HG02798 (cell line): ENCODE results near the gene UNC5C.

ENCODE experiments used
- ATAC-seq: cut with Tn5 transposase; IDR thresholded peaks from one replicate; pipeline ENCODE4 v1.9.1; 2021; ENCODE audit warnings: mild to moderate bottlenecking; ENCODE audit not compliant: unreplicated experiment, poor library complexity

Gene UNC5C

DNA sequence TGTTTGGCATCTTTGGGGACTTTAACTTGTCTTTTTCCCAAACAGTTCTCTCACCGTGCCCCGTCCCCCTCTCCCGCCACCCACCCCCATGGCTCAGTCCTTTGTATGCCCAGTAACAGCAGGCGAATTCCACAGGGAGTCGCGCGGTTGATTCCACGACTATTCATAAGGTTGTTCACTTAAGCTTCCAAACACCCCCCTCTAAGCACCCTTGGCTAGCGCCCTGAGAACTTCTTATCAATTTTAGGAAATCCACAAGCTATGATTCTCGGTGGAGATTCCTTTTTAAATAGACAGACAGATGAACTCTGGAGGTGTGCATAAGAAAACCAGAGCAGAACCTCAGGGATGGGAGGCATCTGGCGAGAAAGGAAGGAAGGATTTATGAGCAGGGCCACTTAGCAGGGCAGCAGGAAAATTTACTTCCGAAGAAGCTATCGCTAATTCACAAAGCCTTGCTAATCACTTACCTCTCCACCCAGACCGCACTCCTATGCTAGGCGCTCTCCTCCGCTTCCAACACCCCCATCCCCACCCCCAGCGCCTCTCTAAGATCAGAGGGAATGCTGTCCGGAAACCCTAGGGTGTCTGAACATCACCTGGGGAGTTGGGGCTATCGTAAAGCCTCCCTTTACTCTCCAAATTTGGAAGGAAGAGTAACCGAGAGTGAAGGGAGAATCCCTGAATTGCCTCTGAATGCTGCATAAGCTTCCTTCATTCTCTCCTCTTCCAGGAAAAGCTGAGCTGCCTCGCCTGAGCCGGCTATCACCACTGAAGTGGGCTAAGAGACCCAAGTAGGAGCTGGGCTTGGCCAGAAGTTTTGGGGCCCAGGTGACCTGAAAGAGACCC, 1.7 kb downstream of the UNC5C start:
- no peak for ATAC-seq

GRCh38 chr4:95546221-95546620, 2.6 kb downstream of the UNC5C start:
- no peak for ATAC-seq

GRCh38 chr4:95545546-95545945, 3.2 kb downstream of the UNC5C start:
- ATAC-seq, result no peak

DNA sequence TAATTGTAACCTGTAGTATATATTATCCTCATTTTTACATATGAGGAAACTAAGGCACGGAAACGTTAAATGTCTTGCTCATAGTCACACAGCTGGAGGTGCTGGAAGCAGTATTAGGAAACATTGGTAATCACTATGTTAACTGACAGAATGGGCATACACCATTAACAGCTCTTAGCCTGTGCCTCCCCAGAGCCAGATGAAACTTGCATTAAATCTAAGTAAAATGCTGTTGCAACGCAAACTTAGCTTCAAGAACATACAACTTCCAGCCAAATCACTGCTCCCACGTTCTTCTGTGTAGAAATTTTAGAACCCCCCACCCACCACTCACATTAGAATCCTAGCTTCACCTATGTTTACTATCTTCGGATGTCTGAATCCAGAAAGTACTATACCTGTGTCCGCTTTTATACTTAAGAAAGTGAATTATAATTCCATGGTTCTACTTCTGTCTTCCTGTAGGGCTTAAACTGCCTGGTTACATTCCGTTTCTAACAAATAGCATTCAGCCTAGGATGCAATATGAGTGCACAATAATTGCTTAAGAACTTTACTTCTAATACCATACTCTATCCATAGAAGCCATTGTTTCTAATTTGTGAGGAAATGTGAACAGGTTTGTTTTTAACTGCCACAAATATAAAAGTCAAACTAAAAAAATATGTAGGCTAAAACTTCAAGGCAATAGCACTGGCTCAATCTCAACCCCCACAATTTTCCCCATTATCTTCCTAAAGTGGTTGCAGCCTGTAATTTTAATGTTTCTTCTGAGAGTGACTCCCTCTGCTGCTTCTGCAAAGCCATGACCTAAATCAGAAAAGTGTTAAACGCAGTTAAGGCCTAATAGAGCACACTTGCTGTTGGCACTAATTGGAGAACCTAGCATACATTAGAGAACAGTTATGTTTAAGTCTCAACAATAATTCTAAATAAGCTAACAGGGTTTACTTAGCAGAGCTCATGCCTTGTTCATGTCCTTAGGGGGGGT, 4.4 kb downstream of the UNC5C start:
- no peak for ATAC-seq

- ATAC-seq, result peak; percentile 63
Observed at GRCh38 chr4:95541889-95542607, 6.7 kb downstream of the UNC5C start.

DNA sequence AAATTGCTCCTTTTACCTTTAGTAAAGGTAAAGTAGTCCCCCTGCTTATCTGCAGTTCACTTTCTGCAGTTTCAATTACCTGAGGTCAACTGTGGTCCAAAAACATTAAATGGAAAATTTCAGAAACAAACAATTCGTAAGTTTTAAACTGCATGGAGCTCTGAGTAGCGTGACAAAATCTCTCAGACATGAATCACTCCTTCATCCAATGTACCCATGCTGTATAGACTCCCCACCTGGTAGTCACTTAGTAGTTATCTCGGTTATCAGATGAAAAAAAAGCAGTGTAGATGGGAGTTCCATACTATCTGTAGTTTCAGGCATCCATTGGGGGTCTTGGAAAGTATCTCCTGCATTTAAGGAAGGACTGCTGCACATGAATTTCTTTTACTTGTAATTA, 7.7 kb downstream of the UNC5C start:
- no peak for ATAC-seq

DNA sequence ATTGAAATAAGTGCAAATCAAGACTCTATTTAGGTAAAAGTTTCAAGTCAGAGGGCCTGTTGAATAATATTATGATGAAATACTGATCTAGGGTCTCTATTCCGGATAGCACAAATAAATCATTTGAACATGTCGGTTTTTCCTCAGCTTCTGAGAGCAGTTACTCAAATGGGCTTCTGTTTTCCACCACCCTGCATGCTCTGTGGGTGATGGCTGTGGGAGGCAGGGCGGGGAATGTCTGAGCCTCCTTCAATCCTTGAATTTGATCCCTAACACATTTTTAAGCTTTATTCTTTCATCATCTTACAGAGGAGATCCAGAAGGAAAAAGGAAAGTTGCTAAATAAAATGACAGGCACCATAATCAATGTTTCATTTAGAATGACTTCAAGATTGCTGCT, 8.5 kb downstream of the UNC5C start:
- no peak for ATAC-seq

GRCh38 chr4:95539106-95539505, 9.7 kb downstream of the UNC5C start:
- no peak for ATAC-seq

DNA sequence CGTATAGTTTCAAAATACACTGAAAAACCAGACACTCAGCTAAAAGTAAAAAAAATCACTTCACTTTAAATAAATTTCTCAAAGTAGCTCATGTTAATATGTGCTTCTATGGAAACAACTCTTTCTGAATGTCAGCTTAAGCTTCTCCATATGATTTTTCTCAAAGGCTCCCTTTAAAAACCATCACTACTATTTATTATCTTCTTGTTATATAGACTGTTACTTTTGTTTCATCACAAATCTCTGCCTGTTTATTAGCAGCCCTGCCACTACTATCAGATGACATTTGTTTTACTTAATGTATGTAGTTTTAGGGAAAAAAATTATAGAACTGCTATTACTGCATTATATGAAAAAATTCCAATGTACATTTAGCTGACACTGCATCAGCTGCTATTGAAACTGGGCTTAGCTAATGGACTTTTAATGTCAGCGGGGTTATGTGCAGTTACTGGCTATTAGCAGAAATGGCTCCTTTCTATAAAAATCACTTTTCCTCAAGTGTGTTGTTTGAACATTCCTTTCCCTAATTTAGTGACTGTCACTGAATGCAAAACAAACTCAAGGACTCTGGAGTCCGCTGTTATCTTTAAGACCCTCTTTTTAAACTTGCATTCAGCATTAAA, 10.8 kb downstream of the UNC5C start:
- ATAC-seq, result no peak

DNA sequence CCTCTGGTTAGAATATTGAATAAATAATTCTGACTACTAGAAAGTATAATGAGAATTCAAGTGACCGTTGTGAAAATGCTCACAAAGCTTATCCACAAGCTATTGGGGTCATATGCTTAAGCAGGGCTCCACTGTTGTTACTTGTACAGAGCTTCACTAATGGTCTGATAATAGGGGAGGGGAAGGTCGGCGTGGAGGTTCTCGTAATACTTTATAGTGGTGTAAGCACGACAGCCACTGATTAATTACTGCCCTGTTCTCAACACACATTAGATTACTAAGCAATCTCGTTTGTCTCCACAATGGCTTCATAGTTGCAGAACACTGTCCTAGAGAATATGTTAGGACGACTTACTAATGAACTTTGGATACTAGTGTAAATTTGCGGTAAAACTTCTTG, 11.6 kb downstream of the UNC5C start:
- no peak for ATAC-seq

DNA sequence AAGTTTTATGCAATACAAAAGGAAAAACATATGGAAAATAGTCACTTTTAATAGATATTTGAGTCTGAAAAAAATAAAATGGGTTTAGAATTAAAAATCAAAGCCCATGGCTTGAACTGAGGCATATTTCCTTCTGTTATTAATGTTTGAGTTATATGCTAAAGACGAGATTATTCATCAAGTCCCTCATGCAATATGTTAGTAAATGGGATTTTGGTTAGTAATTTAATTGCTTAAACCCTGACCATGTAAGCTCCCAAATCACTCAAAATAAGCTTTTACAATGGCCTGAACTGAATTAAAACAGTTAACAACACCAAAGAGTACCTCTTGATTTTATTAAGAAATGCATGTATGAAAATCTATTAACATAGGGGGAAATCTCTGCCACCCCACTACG, 12.1 kb downstream of the UNC5C start:
- ATAC-seq, result no peak

DNA sequence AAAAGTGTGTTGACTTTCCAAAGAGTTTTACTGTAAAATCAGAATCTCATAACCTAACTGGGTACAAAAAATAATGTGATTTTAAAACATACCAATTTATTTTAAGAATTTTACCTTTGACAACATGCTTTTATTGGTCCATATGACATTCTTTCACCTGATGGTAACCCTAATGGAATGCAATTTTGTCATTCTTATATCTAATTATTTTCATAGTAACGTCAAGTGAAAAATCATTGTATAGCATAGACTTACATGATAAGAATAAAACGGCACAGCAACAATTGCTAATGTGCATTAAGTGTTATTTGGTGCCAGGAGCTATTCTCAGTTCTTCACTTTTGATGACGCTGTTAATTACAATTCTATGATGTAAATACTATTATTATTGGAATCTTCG, 13.6 kb downstream of the UNC5C start:
- no peak for ATAC-seq

DNA sequence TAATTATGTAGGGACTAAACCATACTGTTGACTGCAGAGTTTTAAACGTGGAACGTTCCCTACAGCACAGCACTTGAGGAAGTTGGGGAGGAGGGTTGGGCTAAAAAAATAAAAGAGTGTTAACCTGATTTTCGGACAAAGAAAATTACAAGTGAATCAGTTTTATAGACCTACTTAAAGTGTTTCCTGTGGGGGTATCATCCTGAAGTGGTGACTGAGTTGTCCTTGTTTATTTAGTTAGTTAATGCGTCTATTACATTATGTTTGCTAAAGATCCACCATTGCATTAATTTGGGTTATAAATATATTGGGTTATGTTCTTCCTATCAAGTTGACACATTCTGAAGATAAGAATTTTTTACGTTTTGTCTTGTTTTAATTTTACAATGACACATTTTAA, 14.7 kb downstream of the UNC5C start:
- no peak for ATAC-seq

- ATAC-seq, result no peak
Observed at GRCh38 chr4:95533254-95533653, 15.5 kb downstream of the UNC5C start.

DNA sequence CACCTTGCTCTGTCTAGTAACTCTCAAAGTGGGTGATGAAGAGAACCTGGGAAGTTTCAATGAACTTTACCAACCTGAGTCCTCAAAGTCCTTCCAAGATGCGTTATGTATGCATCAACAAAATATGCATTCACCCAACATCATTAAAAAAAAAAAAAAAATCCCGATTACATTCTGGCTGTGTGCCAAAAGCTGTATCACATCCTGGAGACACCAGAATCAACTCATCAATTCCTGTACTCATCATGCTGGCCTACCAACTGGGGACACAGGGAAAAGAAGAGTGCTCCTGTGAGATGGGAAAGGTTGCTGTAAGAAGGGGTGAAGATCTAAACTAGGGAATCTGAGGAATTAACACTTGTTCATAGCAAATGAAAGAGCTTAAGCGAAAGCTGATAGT, 16.5 kb downstream of the UNC5C start:
- no peak for ATAC-seq

- no peak for ATAC-seq
Observed at GRCh38 chr4:95531141-95531540, 17.6 kb downstream of the UNC5C start.

DNA sequence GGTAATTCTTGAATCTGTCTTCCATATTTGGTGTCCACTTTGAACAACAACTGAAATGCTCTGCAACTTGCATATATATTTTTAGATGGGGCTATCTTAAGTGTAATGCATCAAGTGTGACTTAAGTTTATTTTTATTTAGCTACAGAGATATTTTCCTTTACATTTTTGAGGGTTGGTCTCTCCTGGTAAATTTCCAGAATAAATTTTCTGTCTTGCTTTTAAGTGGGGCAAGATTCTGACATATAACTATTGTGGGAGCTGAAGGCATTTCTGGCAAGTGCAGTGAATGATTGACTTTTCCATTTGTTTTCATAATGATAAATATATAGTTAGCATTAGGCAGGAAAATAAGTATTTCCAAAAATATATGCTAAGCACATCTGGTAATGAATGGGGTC, 18.8 kb downstream of the UNC5C start:
- ATAC-seq, result no peak

GRCh38 chr4:95528388-95528948, 20.3 kb downstream of the UNC5C start:
- ATAC-seq, result no peak

DNA sequence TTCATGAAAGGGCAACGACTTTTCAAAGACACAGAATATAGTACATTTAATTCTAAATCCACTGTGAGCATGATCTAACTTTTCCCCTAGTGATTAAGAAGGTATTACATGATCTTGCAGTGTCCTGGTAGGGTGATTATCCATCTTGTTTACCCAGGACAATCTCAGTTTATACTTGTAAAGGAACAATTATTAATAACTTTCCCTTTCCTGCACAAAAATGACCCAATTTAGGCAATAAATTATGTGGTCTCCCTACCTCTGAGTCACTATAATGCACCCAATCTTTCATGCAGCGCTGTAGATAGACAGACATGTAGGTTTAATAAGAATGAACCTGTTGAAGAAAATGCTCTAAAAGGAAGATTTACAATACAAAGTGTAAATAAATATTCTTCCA, 22.7 kb downstream of the UNC5C start:
- no peak for ATAC-seq

GRCh38 chr4:95524729-95525128, 24.0 kb downstream of the UNC5C start:
- no peak for ATAC-seq
